Activated CD8-positive, alpha-beta memory T cell treated with anti-CD3 and anti-CD28 coated beads for 24 hours (primary cell): ENCODE data around the gene CDH22.

ENCODE experiments used
- DNase-seq: peaks from one replicate; pipeline ENCODE4 v3.0.0-alpha.2; 2020

The CDH22 gene

DNA sequence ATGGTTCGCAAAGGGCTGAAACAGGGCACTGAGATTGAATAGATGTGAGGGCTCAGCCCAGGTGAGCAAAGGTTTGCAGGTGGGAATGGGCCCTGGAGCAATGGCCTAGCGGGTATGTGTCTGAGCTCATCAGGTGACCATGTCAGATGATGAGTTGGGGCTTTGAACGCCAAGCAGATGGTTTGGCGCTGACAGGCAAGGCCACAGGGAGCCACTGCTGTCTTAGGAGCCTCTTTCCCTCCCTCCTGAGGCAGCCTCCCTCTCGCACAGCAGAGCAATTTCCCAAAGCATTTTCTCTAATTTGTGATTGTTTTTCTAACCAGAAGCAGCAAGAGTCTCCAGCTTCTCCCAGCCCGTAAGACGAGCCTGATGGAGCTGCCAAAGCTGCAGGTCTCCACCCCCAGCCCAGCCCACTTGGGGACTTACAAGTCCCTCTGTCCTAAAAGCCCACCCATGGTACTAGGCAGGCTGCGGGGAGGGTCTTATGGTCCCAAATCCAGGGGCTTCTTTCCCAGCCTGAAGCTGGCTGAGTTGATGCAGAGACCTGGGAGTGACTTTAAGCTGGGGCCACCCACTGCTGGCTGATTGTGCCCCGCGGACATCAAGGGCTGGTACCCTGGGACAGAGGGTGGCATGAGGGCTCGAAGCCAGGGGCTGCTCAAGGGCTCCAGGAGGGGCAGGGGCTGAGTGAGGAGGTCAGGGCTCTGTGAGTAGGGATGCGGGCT is 11.6 kb downstream of the CDH22 start:
- no peak for DNase-seq

GRCh38 chr20:46293084-46293483 is 15.2 kb downstream of the CDH22 start:
- no peak for DNase-seq

DNA sequence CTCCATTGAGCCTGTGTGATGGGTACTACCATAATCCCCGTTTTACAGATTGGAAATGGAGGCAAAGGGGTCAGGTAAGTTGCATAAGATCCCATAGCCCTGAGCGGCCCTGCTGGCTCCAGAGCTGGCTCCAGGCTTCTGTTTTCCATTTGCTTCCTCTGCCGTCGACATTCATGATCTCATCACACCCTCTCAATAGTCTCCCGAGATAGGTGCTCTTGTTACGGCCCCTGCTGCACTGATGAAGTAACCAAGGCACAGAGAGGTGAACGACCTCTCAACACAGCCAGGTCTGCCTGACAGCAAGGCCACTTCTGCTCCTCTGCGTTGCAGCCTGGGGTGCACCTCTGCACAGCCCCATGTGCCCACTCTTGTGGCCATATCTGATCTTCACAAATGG is 16.9 kb downstream of the CDH22 start:
- DNase-seq, result no peak

GRCh38 chr20:46289432-46289831 is 18.9 kb downstream of the CDH22 start:
- no peak for DNase-seq

GRCh38 chr20:46286977-46287376 is 21.3 kb downstream of the CDH22 start:
- no peak for DNase-seq

- DNase-seq, result no peak
These were observed 21.9 kb downstream of the CDH22 start for GRCh38 chr20:46286382-46286781.

DNA sequence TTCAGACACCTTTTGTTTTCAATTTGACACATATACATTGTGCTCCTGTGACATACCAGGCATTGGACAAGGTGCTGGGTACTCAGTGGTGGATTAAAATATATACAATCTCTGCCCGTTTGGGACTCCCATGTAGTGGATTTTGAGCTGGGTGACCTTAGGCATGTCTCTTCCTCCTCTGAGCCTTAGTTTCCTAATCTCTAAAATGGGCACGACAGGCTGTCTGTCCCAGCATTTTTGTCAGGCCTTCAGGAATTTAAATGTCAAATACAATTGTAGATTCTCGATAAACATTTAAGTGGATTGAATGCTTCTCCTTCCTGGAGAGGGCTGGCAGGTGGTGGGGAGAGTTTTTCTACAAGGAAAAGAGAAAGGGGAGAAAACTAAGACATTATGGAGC is 22.6 kb downstream of the CDH22 start:
- no peak for DNase-seq

GRCh38 chr20:46285072-46285471 is 23.2 kb downstream of the CDH22 start:
- DNase-seq, result no peak

GRCh38 chr20:46284040-46284427 is 24.3 kb downstream of the CDH22 start:
- DNase-seq, result no peak

DNA sequence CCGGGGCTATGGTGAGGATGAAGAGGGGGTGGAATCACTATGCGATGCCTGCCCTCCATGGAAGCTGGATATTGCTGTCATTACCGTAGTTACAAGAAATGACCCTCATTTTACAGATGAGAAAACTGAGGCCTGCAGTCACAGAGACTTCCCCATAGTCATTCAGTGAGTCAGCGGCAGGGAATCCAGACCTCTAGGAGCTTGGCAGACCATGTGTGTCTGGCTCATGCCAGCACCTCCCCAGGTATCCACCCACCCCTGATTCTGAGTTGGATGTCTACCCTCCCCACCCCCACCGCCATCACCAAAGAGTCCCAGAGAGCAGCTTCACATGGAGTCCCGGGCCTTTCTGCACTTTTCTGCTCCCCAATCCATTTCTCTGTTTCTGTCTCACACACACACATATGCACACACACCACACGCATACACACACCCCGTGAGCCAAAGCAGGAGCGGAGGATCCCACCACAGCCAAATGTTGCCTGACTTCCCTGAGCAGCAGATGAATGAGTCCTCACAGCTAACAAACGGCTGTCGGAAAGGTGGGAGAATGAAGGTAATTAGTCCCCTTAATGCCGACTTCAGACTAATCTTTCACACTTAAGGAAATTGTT is 24.8 kb downstream of the CDH22 start:
- DNase-seq, result no peak

GRCh38 chr20:46282669-46283068 is 25.6 kb downstream of the CDH22 start:
- DNase-seq, result no peak

- DNase-seq, result no peak
These were observed 29.2 kb downstream of the CDH22 start for GRCh38 chr20:46279103-46279502.

- DNase-seq, result no peak
These were observed 30.7 kb downstream of the CDH22 start for GRCh38 chr20:46277602-46278001.

DNA sequence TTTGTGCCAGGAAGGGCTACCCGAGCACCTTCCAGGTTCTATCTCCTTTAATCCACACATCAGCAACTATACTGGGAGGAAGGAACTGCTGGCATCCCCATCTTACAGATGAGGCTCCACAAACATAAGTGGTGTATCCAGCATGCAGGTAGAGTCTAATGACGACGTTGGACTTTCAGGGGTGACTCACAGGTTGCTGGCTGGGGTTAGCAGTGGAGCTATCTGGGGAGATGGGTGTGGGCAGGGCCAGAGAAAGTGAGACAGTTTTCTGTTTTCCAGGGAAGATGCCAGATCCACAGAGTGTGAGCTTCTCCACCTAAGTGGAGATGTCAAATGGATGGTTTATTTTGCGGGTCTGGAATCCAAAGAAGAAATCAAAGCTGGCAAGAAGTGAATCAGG is 31.8 kb downstream of the CDH22 start:
- DNase-seq, result no peak

- DNase-seq, result no peak
These were observed 33.2 kb downstream of the CDH22 start for GRCh38 chr20:46275091-46275490.

DNA sequence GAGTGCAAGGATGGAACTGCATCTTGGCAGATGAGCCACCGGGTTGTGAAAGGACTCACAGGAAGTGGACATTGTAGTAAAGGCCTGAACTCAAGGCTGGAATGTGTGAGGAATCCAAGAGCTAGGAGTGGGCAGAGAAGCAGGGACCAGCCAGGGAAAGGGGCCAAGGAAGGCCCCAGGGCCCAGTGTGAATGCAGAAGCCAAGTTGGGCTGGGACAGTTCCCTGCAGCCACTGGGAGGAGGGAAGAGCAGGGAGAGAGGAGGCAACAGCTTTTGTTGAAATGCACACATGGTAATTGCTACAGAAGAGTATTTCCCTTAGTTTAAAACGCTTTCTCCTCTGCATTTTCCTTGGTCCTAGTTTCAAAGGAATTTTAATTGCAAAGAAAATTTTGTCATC is 34.6 kb downstream of the CDH22 start:
- DNase-seq, result no peak

GRCh38 chr20:46272389-46273047 is 35.8 kb downstream of the CDH22 start:
- no peak for DNase-seq

DNA sequence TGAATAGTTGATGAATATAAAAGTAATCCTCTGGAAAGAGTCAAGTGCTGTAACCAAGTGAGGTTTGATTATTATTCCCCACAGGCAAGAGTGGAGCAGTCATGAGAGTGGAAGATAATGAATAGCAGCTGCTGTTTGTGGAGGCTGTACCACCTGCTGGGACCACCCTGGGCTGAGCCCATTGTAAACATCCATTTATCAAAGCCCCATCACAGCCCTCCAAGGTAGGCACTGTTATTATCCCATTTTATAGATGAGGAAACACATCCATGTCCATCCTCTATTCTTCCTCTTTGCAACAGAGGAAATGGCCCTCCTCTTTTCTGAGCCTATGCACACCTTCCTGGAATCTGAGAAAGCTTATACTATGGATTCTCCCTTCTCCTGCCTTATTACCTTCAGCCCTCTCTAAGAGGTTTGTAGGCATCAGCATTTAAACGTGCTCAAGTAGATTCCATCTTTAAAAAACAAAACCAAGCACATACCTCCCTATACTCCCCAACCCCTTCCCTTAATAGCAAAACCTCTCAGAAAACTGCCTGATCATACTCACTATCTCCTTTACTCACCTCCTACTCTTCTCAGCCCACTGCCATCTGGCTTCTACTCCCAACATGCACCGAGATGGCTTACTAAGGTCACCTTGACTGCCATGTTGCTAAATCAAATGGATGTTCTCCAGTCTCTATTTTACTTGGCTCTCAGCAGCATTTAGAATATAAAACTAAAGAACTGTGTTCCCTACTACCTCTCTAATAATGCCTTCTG is 37.1 kb downstream of the CDH22 start:
- no peak for DNase-seq

GRCh38 chr20:46269372-46269771 is 38.9 kb downstream of the CDH22 start:
- no peak for DNase-seq

DNA sequence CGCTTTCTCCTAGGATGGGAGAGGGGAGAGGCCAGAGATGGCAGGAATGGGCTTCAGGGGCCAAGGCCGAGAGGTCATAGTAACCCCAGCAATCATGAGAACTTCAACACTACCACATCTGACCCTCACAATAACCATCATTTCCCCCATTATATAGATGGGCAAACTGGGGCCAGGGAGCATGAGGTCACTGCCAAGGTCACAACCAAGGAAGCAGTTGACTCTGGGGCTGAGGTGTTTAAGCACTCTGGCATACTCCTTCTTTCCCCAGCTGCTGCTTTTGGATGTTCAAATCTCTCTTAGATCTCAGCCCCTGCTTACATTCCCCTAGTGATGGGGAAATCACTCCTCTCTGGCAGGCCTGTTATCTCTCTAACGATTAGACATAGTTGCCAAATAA is 39.6 kb downstream of the CDH22 start:
- DNase-seq, result no peak

DNA sequence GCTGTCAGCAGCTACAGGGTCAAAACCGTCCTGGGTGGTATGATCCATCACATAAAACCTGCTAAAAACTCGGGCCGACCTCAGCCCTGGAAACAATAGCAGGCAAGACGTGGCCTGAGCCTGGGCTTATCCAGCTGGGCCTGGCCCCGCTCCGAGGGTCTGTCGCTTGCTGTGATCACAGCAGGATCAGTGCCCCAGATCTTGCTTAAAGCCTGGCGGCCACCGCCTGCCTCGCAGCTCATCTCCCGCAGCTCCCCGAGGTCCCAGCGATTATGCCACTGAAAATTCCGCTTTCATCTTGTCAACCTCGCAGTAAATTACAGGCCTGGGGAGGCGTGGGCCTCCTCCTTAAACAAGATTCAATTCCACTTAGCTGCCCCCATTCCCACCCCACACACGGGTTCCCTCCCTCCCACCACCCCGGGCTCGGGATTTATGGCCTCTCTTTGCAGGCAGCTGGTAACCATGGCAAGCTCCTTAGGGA is 40.1 kb downstream of the CDH22 start:
- DNase-seq, result no peak

- DNase-seq, result no peak
These were observed 40.9 kb downstream of the CDH22 start for GRCh38 chr20:46267108-46268105.
